ENCODE measurements around the gene HNF4A. TPM values are rescaled to one million over a fixed set of nuclear protein-coding genes. Genes with fewer than 3 reads are reported as not detected.

The HNF4A gene
- total and polyA plus RNA-seq, 2 of the 13 experiments (the other 11 are each of a cell fraction or from before 2014, with no cell fraction given) = 80.9 to 169 TPM

DNA sequence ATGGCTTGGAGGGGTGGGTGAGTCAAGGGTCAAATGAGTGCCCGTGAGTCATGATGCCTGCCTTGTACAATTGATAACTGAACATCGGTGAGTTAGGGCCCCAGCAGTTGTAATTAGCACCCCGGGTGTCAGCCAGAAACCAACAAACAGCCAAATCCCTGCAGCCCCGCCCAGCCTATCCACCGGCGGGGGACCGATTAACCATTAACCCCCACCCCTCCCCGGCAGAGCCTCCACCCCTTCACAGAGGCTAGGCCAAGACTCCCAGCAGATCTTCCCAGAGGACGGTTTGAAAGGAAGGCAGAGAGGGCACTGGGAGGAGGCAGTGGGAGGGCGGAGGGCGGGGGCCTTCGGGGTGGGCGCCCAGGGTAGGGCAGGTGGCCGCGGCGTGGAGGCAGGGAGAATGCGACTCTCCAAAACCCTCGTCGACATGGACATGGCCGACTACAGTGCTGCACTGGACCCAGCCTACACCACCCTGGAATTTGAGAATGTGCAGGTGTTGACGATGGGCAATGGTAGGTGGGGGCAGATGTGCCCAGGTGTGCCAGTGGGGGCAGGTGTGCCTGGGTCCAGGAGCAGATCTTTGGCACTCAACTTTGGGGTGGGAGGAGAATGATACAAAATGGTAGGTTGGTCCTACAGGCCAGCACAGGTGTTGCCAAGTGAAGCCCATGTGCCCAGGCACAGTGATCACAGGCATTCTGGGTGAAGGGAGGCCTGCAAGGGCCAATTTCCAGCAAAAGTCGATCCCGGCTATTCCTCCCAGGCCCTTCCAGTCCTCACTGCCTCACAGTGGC, 45.7 kb downstream of the HNF4A start (continued):
- TF ChIP-seq TAF1 (CRISPR knock-in tag; IDR thresholded peaks at IDR 0.05) (peak; percentile 79), KLF9 (CRISPR knock-in tag; IDR thresholded peaks at IDR 0.05; ENCODE audit: low read depth) (0 out of 2 replicates have a peak, but pooled peaks have one; percentile 11), HOXA3 (CRISPR knock-in tag; IDR thresholded peaks at IDR 0.05) (peak; percentile 42; the same call in 1 of the 2 replicates), DR1 (CRISPR knock-in tag; IDR thresholded peaks at IDR 0.05) (no peak; the same call in 1 of the 2 replicates), RXRB (CRISPR knock-in tag; IDR thresholded peaks at IDR 0.05; ENCODE audit: borderline replicate concordance) (no peak), ZNF772 (CRISPR knock-in tag; IDR thresholded peaks at IDR 0.05) (no peak), ZNF10 (CRISPR knock-in tag; IDR thresholded peaks at IDR 0.05; ENCODE audit: borderline replicate concordance, low read depth) (0 out of 2 replicates have a peak, but pooled peaks have one; percentile 23), ZNF83 (CRISPR knock-in tag; IDR thresholded peaks at IDR 0.05; ENCODE audit: borderline replicate concordance) (peak; percentile 86), HNRNPUL1 (IDR thresholded peaks at IDR 0.05; ENCODE audit: low read depth, low read length) (no peak), HHEX (CRISPR knock-in tag; IDR thresholded peaks at IDR 0.05) (no peak), RAD51 (IDR thresholded peaks at IDR 0.05; ENCODE audit: borderline replicate concordance) (no peak), CEBPG (CRISPR knock-in tag; IDR thresholded peaks at IDR 0.05) (0 out of 2 replicates have a peak, but pooled peaks have one; percentile 22), SNRNP70 (IDR thresholded peaks at IDR 0.05; ENCODE audit: low read depth, low read length) (no peak)
- TF ChIP-seq, protein P1, sequence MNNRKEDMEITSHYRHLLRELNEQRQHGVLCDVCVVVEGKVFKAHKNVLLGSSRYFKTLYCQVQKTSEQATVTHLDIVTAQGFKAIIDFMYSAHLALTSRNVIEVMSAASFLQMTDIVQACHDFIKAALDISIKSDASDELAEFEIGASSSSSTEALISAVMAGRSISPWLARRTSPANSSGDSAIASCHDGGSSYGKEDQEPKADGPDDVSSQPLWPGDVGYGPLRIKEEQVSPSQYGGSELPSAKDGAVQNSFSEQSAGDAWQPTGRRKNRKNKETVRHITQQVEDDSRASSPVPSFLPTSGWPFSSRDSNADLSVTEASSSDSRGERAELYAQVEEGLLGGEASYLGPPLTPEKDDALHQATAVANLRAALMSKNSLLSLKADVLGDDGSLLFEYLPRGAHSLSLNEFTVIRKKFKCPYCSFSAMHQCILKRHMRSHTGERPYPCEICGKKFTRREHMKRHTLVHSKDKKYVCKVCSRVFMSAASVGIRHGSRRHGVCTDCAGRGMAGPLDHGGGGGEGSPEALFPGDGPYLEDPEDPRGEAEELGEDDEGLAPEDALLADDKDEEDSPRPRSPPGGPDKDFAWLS (CRISPR knock-in tag; IDR thresholded peaks at IDR 0.05; ENCODE audit: borderline replicate concordance) = 0 out of 2 replicates have a peak, but pooled peaks have one; percentile 68
- TF ChIP-seq, protein P2, sequence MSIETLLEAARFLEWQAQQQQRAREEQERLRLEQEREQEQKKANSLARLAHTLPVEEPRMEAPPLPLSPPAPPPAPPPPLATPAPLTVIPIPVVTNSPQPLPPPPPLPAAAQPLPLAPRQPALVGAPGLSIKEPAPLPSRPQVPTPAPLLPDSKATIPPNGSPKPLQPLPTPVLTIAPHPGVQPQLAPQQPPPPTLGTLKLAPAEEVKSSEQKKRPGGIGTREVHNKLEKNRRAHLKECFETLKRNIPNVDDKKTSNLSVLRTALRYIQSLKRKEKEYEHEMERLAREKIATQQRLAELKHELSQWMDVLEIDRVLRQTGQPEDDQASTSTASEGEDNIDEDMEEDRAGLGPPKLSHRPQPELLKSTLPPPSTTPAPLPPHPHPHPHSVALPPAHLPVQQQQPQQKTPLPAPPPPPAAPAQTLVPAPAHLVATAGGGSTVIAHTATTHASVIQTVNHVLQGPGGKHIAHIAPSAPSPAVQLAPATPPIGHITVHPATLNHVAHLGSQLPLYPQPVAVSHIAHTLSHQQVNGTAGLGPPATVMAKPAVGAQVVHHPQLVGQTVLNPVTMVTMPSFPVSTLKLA (IDR thresholded peaks at IDR 0.05) = no peak
- TF ChIP-seq, protein P3, sequence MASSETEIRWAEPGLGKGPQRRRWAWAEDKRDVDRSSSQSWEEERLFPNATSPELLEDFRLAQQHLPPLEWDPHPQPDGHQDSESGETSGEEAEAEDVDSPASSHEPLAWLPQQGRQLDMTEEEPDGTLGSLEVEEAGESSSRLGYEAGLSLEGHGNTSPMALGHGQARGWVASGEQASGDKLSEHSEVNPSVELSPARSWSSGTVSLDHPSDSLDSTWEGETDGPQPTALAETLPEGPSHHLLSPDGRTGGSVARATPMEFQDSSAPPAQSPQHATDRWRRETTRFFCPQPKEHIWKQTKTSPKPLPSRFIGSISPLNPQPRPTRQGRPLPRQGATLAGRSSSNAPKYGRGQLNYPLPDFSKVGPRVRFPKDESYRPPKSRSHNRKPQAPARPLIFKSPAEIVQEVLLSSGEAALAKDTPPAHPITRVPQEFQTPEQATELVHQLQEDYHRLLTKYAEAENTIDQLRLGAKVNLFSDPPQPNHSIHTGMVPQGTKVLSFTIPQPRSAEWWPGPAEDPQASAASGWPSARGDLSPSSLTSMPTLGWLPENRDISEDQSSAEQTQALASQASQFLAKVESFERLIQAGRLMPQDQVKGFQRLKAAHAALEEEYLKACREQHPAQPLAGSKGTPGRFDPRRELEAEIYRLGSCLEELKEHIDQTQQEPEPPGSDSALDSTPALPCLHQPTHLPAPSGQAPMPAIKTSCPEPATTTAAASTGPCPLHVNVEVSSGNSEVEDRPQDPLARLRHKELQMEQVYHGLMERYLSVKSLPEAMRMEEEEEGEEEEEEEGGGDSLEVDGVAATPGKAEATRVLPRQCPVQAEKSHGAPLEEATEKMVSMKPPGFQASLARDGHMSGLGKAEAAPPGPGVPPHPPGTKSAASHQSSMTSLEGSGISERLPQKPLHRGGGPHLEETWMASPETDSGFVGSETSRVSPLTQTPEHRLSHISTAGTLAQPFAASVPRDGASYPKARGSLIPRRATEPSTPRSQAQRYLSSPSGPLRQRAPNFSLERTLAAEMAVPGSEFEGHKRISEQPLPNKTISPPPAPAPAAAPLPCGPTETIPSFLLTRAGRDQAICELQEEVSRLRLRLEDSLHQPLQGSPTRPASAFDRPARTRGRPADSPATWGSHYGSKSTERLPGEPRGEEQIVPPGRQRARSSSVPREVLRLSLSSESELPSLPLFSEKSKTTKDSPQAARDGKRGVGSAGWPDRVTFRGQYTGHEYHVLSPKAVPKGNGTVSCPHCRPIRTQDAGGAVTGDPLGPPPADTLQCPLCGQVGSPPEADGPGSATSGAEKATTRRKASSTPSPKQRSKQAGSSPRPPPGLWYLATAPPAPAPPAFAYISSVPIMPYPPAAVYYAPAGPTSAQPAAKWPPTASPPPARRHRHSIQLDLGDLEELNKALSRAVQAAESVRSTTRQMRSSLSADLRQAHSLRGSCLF (CRISPR knock-in tag; IDR thresholded peaks at IDR 0.05; ENCODE audit: borderline replicate concordance) = no peak
- TF ChIP-seq, protein P4, sequence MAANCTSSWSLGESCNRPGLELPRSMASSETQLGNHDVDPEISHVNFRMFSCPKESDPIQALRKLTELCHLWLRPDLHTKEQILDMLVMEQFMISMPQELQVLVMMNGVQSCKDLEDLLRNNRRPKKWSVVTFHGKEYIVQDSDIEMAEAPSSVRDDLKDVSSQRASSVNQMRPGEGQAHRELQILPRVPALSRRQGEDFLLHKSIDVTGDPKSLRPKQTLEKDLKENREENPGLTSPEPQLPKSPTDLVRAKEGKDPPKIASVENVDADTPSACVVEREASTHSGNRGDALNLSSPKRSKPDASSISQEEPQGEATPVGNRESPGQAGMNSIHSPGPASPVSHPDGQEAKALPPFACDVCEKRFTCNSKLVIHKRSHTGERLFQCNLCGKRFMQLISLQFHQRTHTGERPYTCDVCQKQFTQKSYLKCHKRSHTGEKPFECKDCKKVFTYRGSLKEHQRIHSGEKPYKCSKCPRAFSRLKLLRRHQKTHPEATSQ (CRISPR knock-in tag; IDR thresholded peaks at IDR 0.05; ENCODE audit: borderline replicate concordance) = peak; percentile 57
